GM12878 (cell line): ENCODE data around the gene WNT5A. TPM values are rescaled to one million over a fixed set of nuclear protein-coding genes. Genes with fewer than 3 reads are reported as not detected.

Source experiments
- ATAC-seq: fragments of 200-7000 bp; cut with Tn5 transposase; 3 replicates; pipeline ENCODE4 v1.9.1; 2020; ENCODE audit warnings: mild to moderate bottlenecking, moderate library complexity
- Bru-seq: library from RNA; stranded (reverse); fragments of 400-500 nt; gene quantifications from one replicate; lab custom pipeline; 2021; lab: Mats Ljungman, UMichigan
- BruChase-seq, 2 experiments: library from RNA; stranded (reverse); fragments of 400-500 nt; gene quantifications; one replicate each; lab custom pipeline; 2021; lab: Mats Ljungman, UMichigan
- BruUV-seq: library from RNA; stranded (reverse); fragments of 400-500 nt; replicated peaks from 2 replicates; lab custom pipeline; 2021; lab: Mats Ljungman, UMichigan
- CTCF ChIA-PET: fragments of 300-600 bp; sonication (Branson Sonifier 250); formaldehyde crosslinking; extraction: SDS; loops from one replicate; lab custom pipeline; 2021; ENCODE audit warnings: inconsistent platforms; lab: Yijun Ruan, JAX
- POLR2A ChIA-PET: fragments of 350-600 bp; formaldehyde crosslinking; extraction: SDS; loops from one replicate; lab custom pipeline; 2021; ENCODE audit warnings: inconsistent platforms; lab: Charles Lee
- RAD21 ChIA-PET: fragments of 300-600 bp; sonication (Branson Sonifier 250); formaldehyde crosslinking; loops from one replicate; lab custom pipeline; 2023; ENCODE audit warnings: antibody characterized with exemption; ENCODE audit not compliant: unreplicated experiment; lab: Charles Lee
- SMC1A ChIA-PET: fragments of 300-600 bp; sonication (Branson Sonifier 250); formaldehyde crosslinking; loops from one replicate; lab custom pipeline; 2023; ENCODE audit not compliant: unreplicated experiment, uncharacterized antibody; lab: Charles Lee
- DNase-seq: peaks from one replicate; pipeline ENCODE4 v3.0.0-alpha.2; 2011; ENCODE audit warnings: low read depth, low spot score
- FAIRE-seq: peaks from 3 replicates; lab custom pipeline; 2011; peaks lifted over from hg19 to GRCh38; lab: Jason Lieb, UNC
- H2AFZ ChIP-seq: 2 replicates; pipeline ENCODE4 v1.6.0; 2011; ENCODE audit warnings: low read depth, low read length, control low read depth; ENCODE audit not compliant: control insufficient read depth
- H3K27ac ChIP-seq: 2 replicates; pipeline ENCODE4 v1.5.1; 2011; ENCODE audit warnings: control low read depth; ENCODE audit not compliant: control insufficient read depth, insufficient read depth
- H3K27me3 ChIP-seq, 2 experiments: replicated peaks in 1 of 2; 2 replicates each; pipeline versions ENCODE4 v1.6.0 to v1.6.1; 2011; ENCODE audit warnings: low read length in 1 of 2; ENCODE audit not compliant: control insufficient read depth in 2 of 2, insufficient read depth in 2 of 2
- H3K36me3 ChIP-seq, 2 experiments: 2 replicates each; pipeline ENCODE4 v1.5.1; 2011; ENCODE audit warnings: low read length in 1 of 2; ENCODE audit not compliant: control insufficient read depth in 2 of 2, insufficient read depth in 2 of 2
- H3K4me1 ChIP-seq: 2 replicates; pipeline ENCODE4 v1.6.1; 2011; ENCODE audit warnings: mild to moderate bottlenecking, low read length, moderate library complexity, mixed read lengths; ENCODE audit not compliant: control insufficient read depth, insufficient read depth
- H3K4me2 ChIP-seq: 2 replicates; pipeline ENCODE4 v1.6.0; 2011; ENCODE audit warnings: control low read depth; ENCODE audit not compliant: control insufficient read depth, insufficient read depth
- H3K4me3 ChIP-seq: fragments of 200-600 bp; sonication (generic); 2 replicates; pipeline ENCODE4 v1.5.1; 2016
- H3K79me2 ChIP-seq: 2 replicates; pipeline ENCODE4 v1.6.0; 2011; ENCODE audit warnings: low read length; ENCODE audit not compliant: control insufficient read depth, insufficient read depth
- H3K9ac ChIP-seq: 2 replicates; pipeline ENCODE4 v1.8.0; 2011; ENCODE audit warnings: low read length, control low read depth, mixed read lengths; ENCODE audit not compliant: control insufficient read depth, insufficient read depth
- H3K9me3 ChIP-seq: replicated peaks from 3 replicates; pipeline ENCODE4 v1.5.1; 2011; ENCODE audit warnings: mild to moderate bottlenecking, low read length; ENCODE audit not compliant: control insufficient read depth, insufficient read depth
- H4K20me1 ChIP-seq: 2 replicates; pipeline ENCODE4 v1.6.0; 2011; ENCODE audit not compliant: control insufficient read depth, insufficient read depth
- CEBPZ ChIP-seq: fragments of 150-350 bp; IDR thresholded peaks from 2 replicates; pipeline ENCODE4 v1.6.1; 2016; ENCODE audit warnings: low read depth, low read length
- CTCF ChIP-seq, 3 experiments: IDR thresholded peaks in 2 of 3; conservative IDR thresholded peaks in 1 of 3; 2 replicates each; pipeline ENCODE4 v1.5.1; 2011; ENCODE audit warnings: low read depth in 3 of 3, low read length in 3 of 3, mild to moderate bottlenecking in 3 of 3, control low read depth in 2 of 3, moderate library complexity in 2 of 3, inconsistent platforms in 1 of 3, mixed read lengths in 1 of 3; ENCODE audit not compliant: control insufficient read depth in 2 of 3, insufficient read depth in 1 of 3; ENCODE audit errors: extremely low read depth in 1 of 3
- ELK1 ChIP-seq: IDR thresholded peaks from 2 replicates; pipeline ENCODE4 v1.6.1; 2012; ENCODE audit warnings: low read depth, low read length, improper control_type of control experiment
- MTA2 ChIP-seq: fragments of 450-650 bp; IDR thresholded peaks from 2 replicates; pipeline ENCODE4 v1.6.1; 2016; ENCODE audit warnings: low read depth, mild to moderate bottlenecking, moderate library complexity
- NFYA ChIP-seq: IDR thresholded peaks from 2 replicates; pipeline ENCODE4 v1.6.1; 2011; ENCODE audit warnings: low read depth, mild to moderate bottlenecking, low read length, improper control_type of control experiment, borderline replicate concordance
- NR2F1 ChIP-seq: fragments of 450-650 bp; conservative IDR thresholded peaks from 2 replicates; pipeline ENCODE4 v1.6.1; 2017; ENCODE audit warnings: mild to moderate bottlenecking
- PAX5 ChIP-seq: IDR thresholded peaks from 2 replicates; pipeline ENCODE4 v1.6.1; 2011; ENCODE audit warnings: low read depth, low read length, borderline replicate concordance
- PML ChIP-seq: IDR thresholded peaks from 2 replicates; pipeline ENCODE4 v1.6.1; 2012; ENCODE audit warnings: low read length, inconsistent platforms
- RAD21 ChIP-seq: IDR thresholded peaks from 2 replicates; pipeline ENCODE4 v1.6.1; 2011; ENCODE audit warnings: mild to moderate bottlenecking, low read depth, low read length, moderate library complexity; ENCODE audit not compliant: insufficient read depth
- SMC3 ChIP-seq: IDR thresholded peaks from 2 replicates; pipeline ENCODE4 v1.6.1; 2011; ENCODE audit warnings: low read length, improper control_type of control experiment, borderline replicate concordance
- TCF7 ChIP-seq: IDR thresholded peaks from 2 replicates; pipeline ENCODE4 v1.6.1; 2014; ENCODE audit warnings: antibody characterized with exemption, borderline replicate concordance
- YBX1 ChIP-seq: fragments of 450-650 bp; IDR thresholded peaks from 2 replicates; pipeline ENCODE4 v1.6.1; 2016; ENCODE audit warnings: antibody characterized with exemption
- ZNF217 ChIP-seq: fragments of 450-650 bp; IDR thresholded peaks from 2 replicates; pipeline ENCODE4 v1.6.1; 2017; ENCODE audit warnings: antibody characterized with exemption, mild to moderate bottlenecking
- WGBS: methylation state at CpG from one replicate; pipeline ENCODE4 v1.1.6; 2016; ENCODE audit warnings: low lambda C conversion rate; ENCODE audit not compliant: insufficient replicate concordance, insufficient coverage; ENCODE audit errors: missing lambda C conversion rate; 5-methylcytosine and 5-hydroxymethylcytosine counted together
- in situ Hi-C: fragments of 300-500 bp; cut with MboI; formaldehyde crosslinking; loops from 9 replicates; pipeline ENCODE4 v1.14.3; 2018; ENCODE audit warnings: mixed read lengths
- intact Hi-C: fragments of 100-400 bp; cut with micrococcal nuclease; formaldehyde crosslinking; loops from one replicate; pipeline ENCODE4 v1.14.2; 2022; ENCODE audit not compliant: unreplicated experiment
- long read RNA-seq, 2 experiments: library from polyadenylated mRNA; unstranded; transcript quantifications; one replicate each; pipeline ENCODE4 v2.0.0, GENCODE V29; 2019 to 2020
- polyA minus RNA-seq, 3 experiments: library from RNA; depleted of rRNA, polyadenylated mRNA; stranded (reverse); fragments of >200 nt; gene quantifications; 2 replicates each; pipeline ENCODE4 v1.2.3, GENCODE V29; 2011
- polyA plus RNA-seq, 11 experiments: library from polyadenylated mRNA; depleted of rRNA in 4 of 11; unstranded in 6 of 11; stranded (reverse) in 5 of 11; fragments of >200 nt; fragmentation: Nextera tagmentation in 4 of 11; fragmentation: Illumina TruSeq in 1 of 11; extraction: Ambion mirVana in 4 of 11; extraction: Trizol in 1 of 11; gene quantifications; 1 replicate in 1 of 11; 2 replicates in 10 of 11; pipeline versions ENCODE4 v1.2.1 to v1.2.3, GENCODE V29; 2011 to 2016; ENCODE audit warnings: inconsistent platforms in 2 of 11, missing spikeins in 2 of 11, low read depth in 1 of 11
- total RNA-seq, 4 experiments: library from RNA; depleted of rRNA in 3 of 4; stranded (reverse); fragments of >200 nt in 3 of 4; fragmentation: Illumina TruSeq in 1 of 4; extraction: Trizol in 1 of 4; gene quantifications; 2 replicates each; pipeline versions ENCODE4 v1.2.1 to v1.2.3, GENCODE V29; 2013 to 2021

WNT5A gene
- 6.3 and 7.8 TPM in 2 replicates for total RNA-seq (2013; cell fraction: nucleolus; rRNA removed)
- total RNA-seq (2014; rRNA removed), result 0.27 and 0.34 TPM in 2 replicates
- total RNA-seq (2014; rRNA removed; fragmentation: Illumina TruSeq; extraction: Trizol), result 0.32 and 0.45 TPM in 2 replicates
- total RNA-seq (2021), result 1.1 and 1.7 TPM in 2 replicates
- polyA plus RNA-seq (2011; ENCODE audit: low read depth), result 0.13 TPM
- 2.8 and 3.6 TPM in 2 replicates for polyA plus RNA-seq (2011; rRNA removed)
- 2.7 and 4.0 TPM in 2 replicates for polyA plus RNA-seq (2011; cell fraction: cytosol; rRNA removed)
- 11.6 and 12.0 TPM in 2 replicates for polyA plus RNA-seq (2011; cell fraction: nucleus; rRNA removed)
- 0.35 and 1.1 TPM in 2 replicates for polyA plus RNA-seq (2012)
- polyA plus RNA-seq (2014; fragmentation: Illumina TruSeq; extraction: Trizol), result 0.48 TPM in 2 replicates
- polyA plus RNA-seq (2014; fragmentation: Nextera tagmentation; extraction: Ambion mirVana), result under 1 TPM; 0.11 TPM
- polyA plus RNA-seq (2014; rRNA removed), result 0.42 and 0.82 TPM in 2 replicates
- under 1 TPM; 0.06 to 0.09 TPM for polyA plus RNA-seq (2016; fragmentation: Nextera tagmentation; extraction: Ambion mirVana)
- polyA minus RNA-seq (2011; rRNA and poly(A)+ RNA removed), result 3.9 and 8.4 TPM in 2 replicates
- polyA minus RNA-seq (2011; cell fraction: cytosol; rRNA and poly(A)+ RNA removed), result 2.9 and 3.9 TPM in 2 replicates
- polyA minus RNA-seq (2011; cell fraction: nucleus; rRNA and poly(A)+ RNA removed), result 4.0 and 4.9 TPM in 2 replicates
- percentile 56 among the genes with signal in this experiment for Bru-seq, nascent RNA
- percentile 50 among the genes with signal in this experiment for BruChase-seq, experiment 1, labeled RNA remaining after a 6-hour chase
- BruChase-seq, experiment 2, labeled RNA remaining after a 2-hour chase, result percentile 63 among the genes with signal in this experiment
- long read RNA-seq, experiment 1, result 0 reads
- long read RNA-seq, experiment 2, result 0 reads

GRCh38 chr3:55486857-55487380 is at the start of gene WNT5A:
Gene WNT5A, minus strand, starts transcription at chr3:55487306. Its CDS starts 321 bp downstream, at chr3:55486985.
- ChIA-PET CTCF (interaction anchor here (1.0 to 1.8 kb wide), 8 partner anchors 15 to 765 kb away, joined by 3 to 29 read pairs (median 4); no protein-coding TSS in a partner anchor), RAD21 (interaction anchor here (0.6 to 4.0 kb wide), 6 partner anchors 101 to 765 kb away, joined by 3 to 43 read pairs (median 3); no protein-coding TSS in a partner anchor), POLR2A (no interaction called here), SMC1A (interaction anchor here (1.3 to 3.0 kb wide), 3 partner anchors 13 to 233 kb away, joined by 3 to 27 read pairs (median 3); no protein-coding TSS in a partner anchor)
- peaks cover 18% of the 10 kb centered on the region for H3K4me1 ChIP-seq
- no peaks in the 10 kb centered on the region for H3K36me3 ChIP-seq
- peaks cover 18 to 41% of the 10 kb centered on the region in 2 experiments for H3K27me3 ChIP-seq
- H3K27ac ChIP-seq, result 0 out of 2 replicates have a peak within 1 kb of the TSS, but pooled peaks have one; percentile 18
- peak within 1 kb of the TSS; percentile 60 for H3K9ac ChIP-seq
- FAIRE-seq (no peak), ATAC-seq (peak; percentile 5; the same call in 1 of the 3 replicates), DNase-seq (no peak)
- intact Hi-C loops, result loop anchor here (5.0 to 10.0 kb wide), 6 partner anchors 120 to 765 kb away; no protein-coding TSS in a partner anchor
- H3K4me2 ChIP-seq, result peak within 1 kb of the TSS; percentile 98
- in situ Hi-C loops, result no loop called here
- no peaks in the 10 kb centered on the region for H3K79me2 ChIP-seq
- H2AFZ ChIP-seq, result peak within 1 kb of the TSS; percentile 71
- BruUV-seq, result no TSS peak
- 8% methylated on average over 46 of the region's 52 CpGs for WGBS
- H3K4me3 ChIP-seq, result peak within 1 kb of the TSS; percentile 86
- H4K20me1 ChIP-seq, result no peaks in the 10 kb centered on the region; the same call in 1 of the 2 replicates
- no peaks in the 10 kb centered on the region for H3K9me3 ChIP-seq
- TF ChIP-seq CTCF (IDR thresholded peaks at IDR 0.05 in 2 of 3, conservative IDR thresholded peaks at IDR 0.05 in 1 of 3; ENCODE audit: control insufficient read depth in 2 of 3, extremely low read depth in 1 of 3, insufficient read depth in 1 of 3, low read depth in 3 of 3, low read length in 3 of 3) (peak in 1 of 3 experiments; percentile 20; a peak in 1 of 6 replicates), ZNF217 (no peak), MTA2 (no peak), SMC3 (no peak), PAX5 (0 out of 2 replicates have a peak, but pooled peaks have one; percentile 31), TCF7 (no peak), CEBPZ (no peak), YBX1 (no peak), PML (no peak), NFYA (no peak), RAD21 (no peak), NR2F1 (no peak), ELK1 (no peak)
